Vagina (tissue), 2 donors: ENCODE measurements around the gene ANKRD49.

ENCODE experiments used
- POLR2AphosphoS5 ChIP-seq, 2 donors: sonication (generic); formaldehyde crosslinking; IDR thresholded peaks; one replicate each; pipeline ENCODE4 v1.9.0; 2017; ENCODE audit warnings: antibody characterized with exemption in 2 of 2, mild to moderate bottlenecking in 2 of 2, low read depth in 1 of 2; ENCODE audit not compliant: insufficient read depth in 1 of 2
- TF ChIP-seq, protein P1 (sequence below), 3 experiments: fragments of 450-650 bp in 2 of 3; fragments of 200-600 bp in 1 of 3; sonication (generic) in 1 of 3; IDR thresholded peaks; one replicate each; pipeline ENCODE4 v1.5.1; 2017 to 2019; ENCODE audit warnings: antibody characterized with exemption in 3 of 3, mild to moderate bottlenecking in 2 of 3, moderate library complexity in 2 of 3

GRCh38 chr11:94539420-94539819, 45.6 kb downstream of the ANKRD49 start:
- TF ChIP-seq, protein P1, sequence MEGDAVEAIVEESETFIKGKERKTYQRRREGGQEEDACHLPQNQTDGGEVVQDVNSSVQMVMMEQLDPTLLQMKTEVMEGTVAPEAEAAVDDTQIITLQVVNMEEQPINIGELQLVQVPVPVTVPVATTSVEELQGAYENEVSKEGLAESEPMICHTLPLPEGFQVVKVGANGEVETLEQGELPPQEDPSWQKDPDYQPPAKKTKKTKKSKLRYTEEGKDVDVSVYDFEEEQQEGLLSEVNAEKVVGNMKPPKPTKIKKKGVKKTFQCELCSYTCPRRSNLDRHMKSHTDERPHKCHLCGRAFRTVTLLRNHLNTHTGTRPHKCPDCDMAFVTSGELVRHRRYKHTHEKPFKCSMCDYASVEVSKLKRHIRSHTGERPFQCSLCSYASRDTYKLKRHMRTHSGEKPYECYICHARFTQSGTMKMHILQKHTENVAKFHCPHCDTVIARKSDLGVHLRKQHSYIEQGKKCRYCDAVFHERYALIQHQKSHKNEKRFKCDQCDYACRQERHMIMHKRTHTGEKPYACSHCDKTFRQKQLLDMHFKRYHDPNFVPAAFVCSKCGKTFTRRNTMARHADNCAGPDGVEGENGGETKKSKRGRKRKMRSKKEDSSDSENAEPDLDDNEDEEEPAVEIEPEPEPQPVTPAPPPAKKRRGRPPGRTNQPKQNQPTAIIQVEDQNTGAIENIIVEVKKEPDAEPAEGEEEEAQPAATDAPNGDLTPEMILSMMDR (IDR thresholded peaks at IDR 0.05) = no peak
- TF ChIP-seq POLR2AphosphoS5 (IDR thresholded peaks at IDR 0.05; ENCODE audit: insufficient read depth in 1 of 2, low read depth in 1 of 2) = no peak
